ENCODE measurements around the gene PDC.

DNA sequence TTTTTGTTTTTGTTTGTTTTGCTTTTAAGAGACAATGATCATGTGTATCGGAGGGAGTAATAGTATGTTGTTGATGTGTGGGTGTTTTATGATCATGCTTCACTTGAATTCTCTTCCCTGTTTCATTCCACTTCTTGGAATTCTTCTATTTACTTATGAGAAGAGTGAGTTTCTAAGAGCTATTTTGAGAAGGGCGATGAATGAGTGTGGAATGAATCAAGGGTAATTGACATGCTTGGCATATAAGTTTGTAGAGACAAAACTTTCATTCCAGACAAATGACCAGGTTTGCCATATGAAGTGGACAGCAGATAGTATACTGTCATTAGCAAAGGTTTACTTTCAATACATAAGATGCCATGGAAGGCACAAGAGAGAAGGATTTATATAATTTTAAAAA, 42.3 kb upstream of the PDC start:
- TF ChIP-seq, protein P1, sequence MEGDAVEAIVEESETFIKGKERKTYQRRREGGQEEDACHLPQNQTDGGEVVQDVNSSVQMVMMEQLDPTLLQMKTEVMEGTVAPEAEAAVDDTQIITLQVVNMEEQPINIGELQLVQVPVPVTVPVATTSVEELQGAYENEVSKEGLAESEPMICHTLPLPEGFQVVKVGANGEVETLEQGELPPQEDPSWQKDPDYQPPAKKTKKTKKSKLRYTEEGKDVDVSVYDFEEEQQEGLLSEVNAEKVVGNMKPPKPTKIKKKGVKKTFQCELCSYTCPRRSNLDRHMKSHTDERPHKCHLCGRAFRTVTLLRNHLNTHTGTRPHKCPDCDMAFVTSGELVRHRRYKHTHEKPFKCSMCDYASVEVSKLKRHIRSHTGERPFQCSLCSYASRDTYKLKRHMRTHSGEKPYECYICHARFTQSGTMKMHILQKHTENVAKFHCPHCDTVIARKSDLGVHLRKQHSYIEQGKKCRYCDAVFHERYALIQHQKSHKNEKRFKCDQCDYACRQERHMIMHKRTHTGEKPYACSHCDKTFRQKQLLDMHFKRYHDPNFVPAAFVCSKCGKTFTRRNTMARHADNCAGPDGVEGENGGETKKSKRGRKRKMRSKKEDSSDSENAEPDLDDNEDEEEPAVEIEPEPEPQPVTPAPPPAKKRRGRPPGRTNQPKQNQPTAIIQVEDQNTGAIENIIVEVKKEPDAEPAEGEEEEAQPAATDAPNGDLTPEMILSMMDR (conservative IDR thresholded peaks at IDR 0.05): no peak
- TF ChIP-seq ZFX (IDR thresholded peaks at IDR 0.05): no peak
